COLO829 (cell line): Measurements from ENCODE around the gene CNTN3.

Source experiments
- DNase-seq: peaks from one replicate; pipeline ENCODE4 v3.0.0; 2012; ENCODE audit warnings: low spot score

Gene CNTN3

DNA sequence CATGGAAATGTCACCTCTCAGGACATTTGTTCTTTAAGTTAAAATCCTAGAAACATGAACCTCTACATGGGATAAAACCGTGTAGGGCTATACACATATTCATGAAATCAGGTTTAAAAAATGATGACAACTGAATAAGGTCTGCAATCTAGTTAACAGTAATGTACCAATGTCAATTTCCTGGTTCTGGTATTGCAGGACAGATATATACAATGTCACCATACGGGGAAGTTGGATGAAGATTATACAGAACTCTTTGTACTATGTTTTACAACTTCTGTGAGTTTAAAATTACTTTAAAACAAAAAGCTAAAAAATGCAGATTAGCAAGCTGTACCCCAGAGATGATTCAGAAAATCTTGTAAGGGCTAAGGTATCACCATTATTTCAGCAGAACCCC, 6.7 kb downstream of the CNTN3 start:
- no peak for DNase-seq

DNA sequence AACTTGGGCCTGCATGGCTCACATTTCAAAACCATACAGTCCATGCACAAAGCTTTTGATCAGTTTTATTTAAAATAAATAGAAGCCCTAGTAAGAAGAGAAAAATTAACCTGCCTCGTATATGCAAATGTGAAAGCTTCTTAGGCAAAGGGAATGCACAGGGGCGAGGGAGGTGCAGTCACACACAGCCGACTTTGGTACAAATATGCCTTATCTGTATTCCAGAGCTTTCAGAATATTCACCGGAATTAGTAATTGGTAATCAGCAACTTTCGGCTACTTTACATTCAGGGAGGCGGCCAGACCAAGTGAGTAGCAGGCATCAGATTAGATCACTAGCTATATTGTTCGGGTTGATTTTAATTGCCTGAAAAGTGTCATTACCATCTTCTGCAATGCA, 7.5 kb downstream of the CNTN3 start:
- no peak for DNase-seq

DNA sequence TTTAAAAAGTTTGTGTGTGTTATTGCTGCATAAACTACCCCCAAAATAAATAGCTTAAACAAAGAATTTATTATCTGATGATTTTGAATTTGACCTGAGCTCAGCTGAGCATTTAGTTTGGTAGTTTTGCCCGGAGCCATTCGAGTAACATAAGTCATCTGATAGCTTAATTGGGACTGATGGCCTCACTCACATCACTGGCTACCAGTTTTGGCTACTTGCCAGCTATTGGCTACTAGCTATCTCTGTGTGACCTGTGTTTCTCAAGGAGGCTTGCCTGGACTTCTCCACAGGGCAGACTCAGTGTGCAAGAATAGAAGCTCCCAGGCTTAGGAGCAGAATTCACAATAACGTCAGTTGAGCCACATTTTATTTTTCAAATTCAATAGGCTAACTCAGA, 9.0 kb downstream of the CNTN3 start:
- no peak for DNase-seq

DNA sequence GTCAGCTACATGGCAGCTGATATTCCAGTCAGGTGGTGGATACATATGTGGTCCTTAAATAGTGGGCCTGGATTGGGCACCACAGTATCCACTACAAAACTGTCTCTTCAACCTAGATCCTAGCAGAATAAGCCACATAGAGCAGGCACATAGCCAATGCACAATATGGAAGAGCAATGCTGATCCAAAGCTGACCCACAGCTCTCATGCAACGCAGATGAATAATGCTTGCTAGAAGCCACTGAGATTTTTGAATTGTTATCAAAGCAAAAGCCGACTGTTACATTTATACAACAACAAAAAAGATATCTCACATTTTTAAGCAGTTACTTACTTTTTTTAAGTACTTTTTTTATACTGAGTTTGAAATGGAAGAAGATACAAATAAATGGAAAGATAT, 11.2 kb downstream of the CNTN3 start:
- no peak for DNase-seq

DNA sequence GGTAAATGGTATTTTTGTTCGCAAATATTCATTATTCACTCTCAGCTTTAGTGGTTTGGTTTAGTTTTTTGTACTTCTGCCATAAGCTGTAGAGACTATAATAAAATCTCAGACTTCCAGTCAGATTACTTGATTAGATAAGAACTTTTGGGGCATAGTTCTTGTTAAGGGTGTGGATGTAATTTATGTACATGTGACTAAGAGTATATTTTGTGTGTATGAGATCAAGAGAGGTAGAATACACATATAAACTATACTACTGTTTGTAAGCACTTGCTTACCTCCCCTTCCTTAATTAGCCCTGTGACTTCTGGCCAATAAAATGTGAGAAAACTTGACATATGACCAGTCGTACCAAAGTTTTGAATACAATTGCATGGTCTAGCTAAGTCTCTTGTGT, 12.0 kb downstream of the CNTN3 start:
- no peak for DNase-seq

DNA sequence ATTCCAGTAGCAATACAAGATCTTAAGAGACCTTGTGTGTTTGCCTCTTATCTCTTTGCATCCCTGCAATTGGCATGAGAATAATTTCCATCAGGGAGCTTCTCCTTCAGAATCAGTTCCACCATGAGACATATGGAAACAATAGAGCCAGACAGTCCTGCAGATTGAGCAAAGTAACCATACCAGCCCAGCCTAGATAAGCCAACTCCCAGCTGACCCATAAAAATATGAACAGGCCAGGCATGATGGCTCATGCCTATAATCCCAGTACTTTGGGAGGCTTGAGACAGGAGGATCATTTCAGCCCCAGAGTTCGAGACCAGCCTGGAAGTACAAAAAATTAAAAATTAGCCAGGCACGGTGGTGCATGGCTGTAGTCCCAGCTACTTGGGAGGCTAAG, 12.7 kb downstream of the CNTN3 start:
- no peak for DNase-seq

DNA sequence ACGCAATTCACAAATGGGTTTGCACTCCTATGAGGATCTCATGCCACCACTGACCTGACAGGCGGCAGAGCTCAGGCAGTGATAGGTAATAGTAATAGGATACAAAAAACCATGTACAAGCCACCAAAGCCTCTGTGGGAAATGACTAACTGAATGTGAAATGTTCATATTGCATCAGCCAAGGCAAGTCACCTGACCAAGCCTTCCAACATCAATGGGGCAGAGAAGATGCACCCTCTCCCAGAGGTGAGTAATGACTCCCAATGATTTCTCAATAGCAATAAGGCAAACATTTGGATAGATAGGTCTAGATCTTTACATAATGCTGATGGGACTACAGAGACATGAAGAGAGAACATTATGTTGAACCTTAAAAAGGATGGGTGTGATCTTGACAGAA, 14.9 kb downstream of the CNTN3 start:
- no peak for DNase-seq

DNA sequence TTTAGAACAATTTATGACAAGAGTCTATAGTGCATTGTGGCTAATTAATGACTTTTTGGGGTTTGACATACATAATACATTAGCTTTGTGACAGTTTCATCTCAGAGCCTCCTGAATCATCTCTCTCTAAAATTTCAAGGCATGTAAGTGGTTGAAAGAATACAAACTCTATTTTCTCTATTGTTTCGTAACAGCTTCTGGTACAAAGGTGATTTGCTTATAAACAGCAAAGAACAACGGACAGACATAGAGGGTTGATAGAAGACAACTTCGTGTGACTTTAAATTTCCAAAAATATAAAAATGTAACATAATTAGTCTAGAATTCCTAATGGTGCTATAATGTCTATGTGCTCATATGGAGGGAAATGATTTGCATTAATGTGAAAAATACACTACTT, 21.3 kb downstream of the CNTN3 start:
- DNase-seq = no peak

DNA sequence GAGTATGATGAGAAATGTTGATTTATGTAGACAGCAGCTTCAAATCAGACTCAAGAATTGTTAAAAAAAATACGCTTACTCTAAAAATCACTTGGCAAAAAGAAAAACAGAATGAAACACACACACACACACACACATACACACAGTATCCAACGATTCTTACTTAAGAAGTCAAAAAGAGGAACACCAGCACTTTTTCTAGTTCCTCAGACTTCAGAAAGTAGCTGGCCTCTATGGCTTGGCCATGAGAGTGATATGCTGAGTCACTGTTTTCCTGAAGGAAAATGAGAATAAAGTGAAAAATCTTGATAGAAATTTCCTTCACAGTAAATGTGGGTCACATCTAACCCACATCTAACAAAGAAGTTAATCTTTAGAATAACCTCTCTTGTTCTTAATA, 22.1 kb downstream of the CNTN3 start:
- no peak for DNase-seq

DNA sequence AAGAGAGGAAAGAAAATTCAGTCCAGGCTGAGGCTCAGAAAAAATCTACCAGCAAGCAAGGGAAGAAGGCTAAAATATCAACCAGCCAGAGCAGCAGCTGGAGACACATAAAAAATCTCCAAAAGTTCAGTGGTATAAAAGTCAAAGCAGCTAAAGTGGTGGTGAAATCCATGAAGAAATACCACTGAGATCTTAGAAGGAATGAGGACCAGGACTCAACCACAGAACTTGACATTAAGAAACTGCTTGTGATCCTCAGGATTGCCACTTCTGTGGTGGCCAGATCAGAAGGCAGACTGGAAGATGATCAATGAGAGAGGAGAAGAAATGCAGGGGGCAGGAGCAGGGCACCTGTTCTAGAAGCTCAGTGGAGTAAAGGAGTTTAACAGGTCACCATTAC, 22.5 kb downstream of the CNTN3 start:
- no peak for DNase-seq

DNA sequence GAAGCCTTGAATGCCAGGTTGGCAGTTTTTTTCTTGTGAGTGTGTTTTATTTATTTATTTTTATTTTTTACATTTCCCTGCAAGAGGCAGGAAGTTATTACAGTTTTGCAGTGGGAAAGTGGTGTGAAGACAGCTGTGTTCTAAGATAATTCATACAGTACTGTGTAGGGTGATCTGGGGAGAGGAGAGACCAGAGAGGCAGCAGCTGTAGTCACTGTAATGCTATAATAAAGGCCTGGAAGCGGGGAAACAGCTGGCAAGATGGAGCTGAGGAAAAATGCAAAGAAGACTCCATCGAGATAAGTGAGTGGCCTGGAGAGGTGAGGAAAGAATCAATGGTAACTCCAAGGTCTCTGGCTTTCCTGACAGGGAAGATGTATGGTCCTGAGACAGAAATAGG, 23.1 kb downstream of the CNTN3 start:
- no peak for DNase-seq

DNA sequence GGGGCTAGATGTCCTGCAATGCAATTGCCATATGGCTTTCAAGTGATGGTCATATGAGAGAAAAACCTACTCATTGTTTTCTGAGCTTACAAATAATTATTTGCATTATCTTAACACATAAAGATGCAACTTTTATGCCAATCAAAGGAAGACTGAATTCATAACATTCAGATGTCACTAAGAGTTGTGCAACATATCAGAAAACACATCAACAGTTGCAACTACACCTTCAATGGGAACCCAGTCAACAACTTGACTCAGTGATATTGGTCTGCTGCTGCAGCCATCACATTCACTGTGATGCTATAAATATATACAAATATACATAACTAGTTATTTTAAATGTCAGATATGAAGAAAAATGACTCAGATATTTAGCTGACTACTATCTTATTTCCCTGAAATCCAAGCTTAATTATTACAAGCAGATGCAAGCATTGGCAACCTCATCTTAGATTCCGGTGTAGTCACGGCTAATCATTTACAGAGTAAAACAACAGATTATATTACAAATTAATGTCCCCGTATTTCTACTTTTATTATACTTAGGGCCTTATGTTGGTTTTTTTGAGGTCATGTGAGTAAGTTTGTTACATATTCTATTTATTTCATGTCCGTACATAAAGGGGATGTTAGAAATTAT, 23.7 kb downstream of the CNTN3 start:
- no peak for DNase-seq

DNA sequence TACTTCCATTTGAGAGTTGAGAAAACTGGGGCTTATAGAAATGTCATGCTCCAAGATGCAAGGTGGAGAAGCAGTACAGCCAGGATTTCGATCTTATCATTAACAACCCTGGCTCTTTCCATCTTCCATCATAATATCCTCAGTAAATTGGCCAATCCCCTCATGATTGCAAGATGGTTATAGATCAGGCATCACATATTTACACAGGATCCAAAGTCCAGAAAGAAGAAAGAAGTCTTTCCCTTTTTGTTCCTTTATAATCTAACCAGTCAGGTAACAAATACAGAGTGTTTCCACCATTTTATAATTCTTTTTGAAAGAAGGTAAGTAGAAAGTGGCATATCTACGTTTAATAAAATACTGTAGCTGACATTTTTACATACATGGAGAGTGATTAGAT, 29.7 kb downstream of the CNTN3 start:
- DNase-seq = no peak

DNA sequence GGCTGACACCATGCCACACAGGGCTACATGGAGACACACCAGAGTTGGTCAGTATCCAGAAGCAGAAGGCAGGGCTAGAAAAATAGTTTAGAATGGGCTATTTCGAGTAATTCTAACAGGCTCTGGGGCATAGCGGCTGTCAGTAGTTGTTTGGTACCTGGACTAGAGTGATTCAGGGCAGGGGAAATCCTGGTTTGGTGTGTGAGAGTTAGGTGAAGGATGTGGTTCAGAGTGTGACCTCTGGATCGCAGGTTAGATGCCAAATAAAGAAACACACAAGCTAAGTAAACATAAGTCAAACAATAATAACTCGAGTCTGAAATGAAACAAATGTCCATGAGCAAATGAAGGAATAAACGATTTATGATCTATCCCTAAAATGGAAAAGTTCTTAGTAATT, 31.5 kb downstream of the CNTN3 start:
- no peak for DNase-seq

DNA sequence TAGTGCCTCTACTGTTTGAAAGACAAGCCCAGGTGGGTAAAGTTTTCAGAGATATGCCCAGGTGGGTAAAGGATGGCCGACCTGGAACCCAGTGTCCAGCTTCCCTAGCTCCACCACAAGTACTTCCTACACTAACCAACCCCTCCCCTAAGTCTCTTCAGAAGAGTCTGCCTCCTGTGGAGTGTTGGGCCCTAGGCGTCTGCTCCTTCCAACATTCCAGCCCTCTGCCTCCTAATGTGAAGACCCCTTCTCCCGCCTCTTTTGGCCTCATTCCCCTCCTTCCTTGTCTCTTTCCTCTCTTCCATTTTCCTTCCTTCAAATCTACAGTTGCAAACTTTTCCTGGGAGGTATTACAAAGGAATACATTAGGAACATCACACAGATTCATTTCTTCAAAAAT, 38.6 kb downstream of the CNTN3 start:
- DNase-seq = no peak

DNA sequence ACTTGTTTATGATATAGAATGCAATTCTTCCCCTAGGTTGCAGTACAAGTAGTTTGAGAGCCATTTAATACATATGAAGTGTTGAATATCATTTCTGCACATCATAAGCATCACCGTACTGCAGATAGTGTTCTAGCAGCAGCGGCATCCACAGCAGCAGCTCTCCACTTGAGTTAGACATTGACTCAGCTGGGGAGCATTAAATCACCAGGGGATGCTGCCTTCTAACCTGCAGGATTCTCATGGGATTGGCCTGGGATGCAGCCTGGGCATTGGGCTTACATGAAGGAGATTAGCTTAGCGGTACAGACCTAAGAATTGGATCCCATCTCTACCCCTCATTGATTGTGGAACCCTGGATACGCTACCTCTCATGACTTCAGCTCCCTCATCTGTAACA, 43.3 kb downstream of the CNTN3 start:
- DNase-seq = no peak
